Kidney glomerular epithelial cell (primary cell): ENCODE results near the gene ELMO1.

ENCODE experiments used
- DNase-seq: peaks from one replicate; lab custom pipeline; 2025; lab: John Stamatoyannopoulos, UW

ELMO1 gene

GRCh38 chr7:37216156-37216852, 232.4 kb downstream of the ELMO1 start:
- DNase-seq, result no peak

- no peak for DNase-seq
These were observed 233.3 kb downstream of the ELMO1 start for GRCh38 chr7:37215290-37215923.

- DNase-seq, result no peak
These were observed 236.1 kb downstream of the ELMO1 start for GRCh38 chr7:37212556-37212955.

- no peak for DNase-seq
These were observed 236.6 kb downstream of the ELMO1 start for GRCh38 chr7:37212051-37212450.

- no peak for DNase-seq
These were observed 237.4 kb downstream of the ELMO1 start for GRCh38 chr7:37211097-37211880.

- no peak for DNase-seq
These were observed 239.5 kb downstream of the ELMO1 start for GRCh38 chr7:37209195-37209594.

GRCh38 chr7:37208528-37208927, 240.1 kb downstream of the ELMO1 start:
- peak; percentile 67 for DNase-seq

GRCh38 chr7:37206192-37206591, 242.5 kb downstream of the ELMO1 start:
- no peak for DNase-seq

- no peak for DNase-seq
These were observed 243.2 kb downstream of the ELMO1 start for GRCh38 chr7:37205451-37205850.

GRCh38 chr7:37201876-37202198, 246.8 kb downstream of the ELMO1 start:
- DNase-seq, result no peak

GRCh38 chr7:37201003-37201875, 247.4 kb downstream of the ELMO1 start:
- peak; percentile 63 for DNase-seq

GRCh38 chr7:37198906-37199485, 249.7 kb downstream of the ELMO1 start:
- peak; percentile 58 for DNase-seq

- no peak for DNase-seq
These were observed 250.4 kb downstream of the ELMO1 start for GRCh38 chr7:37198041-37198905.

- DNase-seq, result no peak
These were observed 251.6 kb downstream of the ELMO1 start for GRCh38 chr7:37197108-37197507.

GRCh38 chr7:37196676-37197075, 252.0 kb downstream of the ELMO1 start:
- no peak for DNase-seq

GRCh38 chr7:37195388-37195787, 253.3 kb downstream of the ELMO1 start:
- DNase-seq, result no peak

- DNase-seq, result no peak
These were observed 253.7 kb downstream of the ELMO1 start for GRCh38 chr7:37194943-37195342.

GRCh38 chr7:37193775-37194135, 254.9 kb downstream of the ELMO1 start:
- DNase-seq, result no peak

- DNase-seq, result no peak
These were observed 255.4 kb downstream of the ELMO1 start for GRCh38 chr7:37193087-37193774.

- DNase-seq, result no peak
These were observed 256.9 kb downstream of the ELMO1 start for GRCh38 chr7:37191797-37192196.
